PC-9 (cell line): ENCODE measurements around the gene PPP1R3C.

Experiments
- EZH2 ChIP-seq: fragments of 200-600 bp; sonication (generic); IDR thresholded peaks from 2 replicates; pipeline ENCODE4 v1.8.0; 2017; ENCODE audit warnings: antibody characterized with exemption, low read depth
- TF ChIP-seq, protein P1 (sequence below): fragments of 200-600 bp; sonication (generic); conservative IDR thresholded peaks from 2 replicates; pipeline ENCODE4 v1.6.1; 2017; ENCODE audit warnings: mixed run types, antibody characterized with exemption, mild to moderate bottlenecking, moderate library complexity

DNA sequence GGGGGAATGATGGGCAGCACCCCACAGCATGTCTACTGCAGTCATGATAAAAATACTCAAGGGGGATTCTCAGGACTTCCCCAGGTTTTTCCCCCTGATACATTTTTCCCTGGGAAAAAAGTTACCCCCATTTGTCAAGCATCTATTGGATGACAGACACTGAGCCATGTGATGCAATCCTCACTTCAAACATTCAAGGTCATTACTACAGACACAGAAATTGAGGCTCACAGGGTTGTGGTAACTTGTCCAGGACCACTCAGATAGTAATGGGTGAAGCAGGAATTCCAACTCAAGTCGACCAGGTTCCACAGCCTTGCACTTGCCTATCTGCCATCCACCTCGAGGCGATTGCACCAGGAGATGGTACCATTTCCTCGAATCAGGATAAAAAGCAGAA, 31.7 kb downstream of the PPP1R3C start:
- TF ChIP-seq, protein P1, sequence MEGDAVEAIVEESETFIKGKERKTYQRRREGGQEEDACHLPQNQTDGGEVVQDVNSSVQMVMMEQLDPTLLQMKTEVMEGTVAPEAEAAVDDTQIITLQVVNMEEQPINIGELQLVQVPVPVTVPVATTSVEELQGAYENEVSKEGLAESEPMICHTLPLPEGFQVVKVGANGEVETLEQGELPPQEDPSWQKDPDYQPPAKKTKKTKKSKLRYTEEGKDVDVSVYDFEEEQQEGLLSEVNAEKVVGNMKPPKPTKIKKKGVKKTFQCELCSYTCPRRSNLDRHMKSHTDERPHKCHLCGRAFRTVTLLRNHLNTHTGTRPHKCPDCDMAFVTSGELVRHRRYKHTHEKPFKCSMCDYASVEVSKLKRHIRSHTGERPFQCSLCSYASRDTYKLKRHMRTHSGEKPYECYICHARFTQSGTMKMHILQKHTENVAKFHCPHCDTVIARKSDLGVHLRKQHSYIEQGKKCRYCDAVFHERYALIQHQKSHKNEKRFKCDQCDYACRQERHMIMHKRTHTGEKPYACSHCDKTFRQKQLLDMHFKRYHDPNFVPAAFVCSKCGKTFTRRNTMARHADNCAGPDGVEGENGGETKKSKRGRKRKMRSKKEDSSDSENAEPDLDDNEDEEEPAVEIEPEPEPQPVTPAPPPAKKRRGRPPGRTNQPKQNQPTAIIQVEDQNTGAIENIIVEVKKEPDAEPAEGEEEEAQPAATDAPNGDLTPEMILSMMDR = no peak
- TF ChIP-seq EZH2 = no peak
